GM18498 (cell line): ENCODE results near the gene DCTN5.
"Not testable (repeated sequence)": the region's sequence is repeated elsewhere in the genome, so short reads cannot be mapped to it uniquely, and the experiment has no call there.

ENCODE experiments used
- ATAC-seq: cut with Tn5 transposase; IDR thresholded peaks from one replicate; pipeline ENCODE4 v1.9.1; 2021; ENCODE audit warnings: mild to moderate bottlenecking, moderate library complexity; ENCODE audit not compliant: unreplicated experiment

Gene DCTN5

DNA sequence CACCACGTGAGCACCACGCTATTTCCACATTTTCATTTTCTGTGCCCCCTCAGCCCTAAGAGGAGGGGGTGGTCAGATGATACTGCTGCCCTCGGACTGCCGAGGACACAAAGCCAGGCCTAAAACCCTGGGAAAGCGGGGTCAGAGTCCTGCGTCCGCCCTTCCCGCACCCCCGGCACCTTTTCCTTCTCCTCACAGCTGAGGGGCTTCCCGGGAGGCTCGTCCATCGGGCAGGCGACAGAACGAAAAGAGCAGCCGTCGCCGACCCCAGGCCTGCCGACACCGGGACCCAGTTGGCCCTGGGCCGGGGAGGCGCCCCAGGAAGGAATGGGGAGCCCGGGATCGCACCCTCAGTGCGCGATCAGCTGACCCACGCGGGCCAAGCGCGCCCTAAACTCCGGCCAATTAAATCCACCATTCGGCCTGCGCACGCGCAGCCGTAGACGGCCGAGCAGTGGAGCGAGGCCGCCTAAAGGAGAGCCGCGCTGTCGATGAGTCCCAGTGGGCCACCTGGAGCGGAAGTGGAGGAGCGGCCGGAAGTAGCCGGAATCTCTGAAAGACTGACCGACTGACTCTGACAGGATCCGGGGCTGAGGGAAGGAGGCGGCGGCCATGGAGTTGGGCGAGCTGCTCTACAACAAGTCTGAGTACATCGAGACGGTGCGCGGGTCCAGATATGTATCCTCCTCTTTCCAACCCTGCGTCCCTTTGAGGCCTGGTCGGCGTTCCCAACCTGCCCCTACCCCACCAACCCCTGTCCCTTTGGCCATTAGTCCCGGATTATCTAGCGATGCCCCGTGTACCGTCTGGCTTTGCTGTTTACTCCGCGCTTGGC, at the start of gene DCTN5, which contains the start of gene PALB2:
Gene DCTN5 (plus strand): TSS at position 536 of the 835 bp plus-strand sequence. CDS start 77 bp downstream, at position 613.
Gene PALB2 (minus strand): TSS at position 380 of the 835 bp plus-strand sequence. CDS start 153 bp downstream, at position 227.
- peak; percentile 94 for ATAC-seq

DNA sequence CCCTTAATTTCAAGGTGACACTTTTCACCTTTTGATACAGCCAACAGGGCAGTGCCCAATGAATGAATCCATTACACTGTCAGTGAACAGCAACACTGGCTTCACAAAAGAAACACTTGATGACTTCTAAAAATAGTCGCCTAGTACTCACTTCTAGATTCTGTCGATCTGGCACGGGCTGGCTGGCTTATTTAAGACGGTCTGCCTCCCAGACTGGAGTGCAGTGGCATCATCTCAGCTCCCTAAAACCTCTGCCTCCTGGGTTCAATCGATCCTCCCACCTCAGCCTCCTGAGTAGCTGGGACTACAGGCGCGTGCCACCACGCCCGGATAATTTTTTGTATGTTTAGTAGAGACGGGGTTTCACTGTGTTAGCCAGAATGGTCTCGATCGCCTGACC, 47.1 kb upstream of the DCTN5 start:
- ATAC-seq: no peak

- ATAC-seq: no peak
Measured at GRCh38 chr16:23595246-23595950, 45.9 kb upstream of the DCTN5 start.

DNA sequence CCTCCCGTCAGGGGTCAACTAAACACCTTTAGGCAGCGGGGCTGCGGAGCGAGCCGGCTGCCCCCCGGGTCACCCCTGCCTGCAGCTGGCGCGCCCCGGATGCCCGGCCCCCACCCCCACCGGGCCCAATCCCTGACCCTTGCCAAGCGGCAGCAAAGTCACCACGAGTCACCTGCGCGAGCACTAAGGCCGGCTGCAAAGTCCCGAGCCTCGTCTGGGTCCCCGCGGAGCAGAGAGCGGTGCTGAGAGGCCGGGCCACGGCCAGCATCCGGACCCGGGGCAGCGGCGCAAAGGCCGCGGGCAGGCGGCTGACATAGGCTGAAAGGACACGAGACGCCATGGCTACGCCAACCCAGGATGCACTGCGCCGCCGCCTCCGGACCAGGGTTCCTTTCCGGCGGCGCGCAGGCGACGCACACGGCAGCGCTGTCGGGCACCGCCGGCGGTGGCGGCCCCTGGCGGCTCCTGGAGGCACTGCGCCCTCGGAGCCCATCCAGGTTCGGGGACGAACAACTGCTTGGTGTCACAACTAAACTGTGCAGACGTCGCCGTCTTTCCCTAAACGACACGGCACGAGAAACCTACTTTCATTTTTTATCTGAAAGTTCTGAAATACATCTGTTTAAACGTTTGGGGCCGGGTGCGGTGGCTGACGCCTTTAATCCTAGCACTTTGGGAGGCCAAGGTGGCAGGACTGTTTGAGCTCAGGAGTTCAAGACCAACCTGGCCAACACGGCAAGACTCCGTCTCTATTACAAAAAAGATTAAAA, 45.1 kb upstream of the DCTN5 start, which contains the start of gene NDUFAB1:
Gene NDUFAB1 (minus strand): TSS at position 366 of the 770 bp plus-strand sequence. CDS start 26 bp downstream, at position 340.
- ATAC-seq: peak; percentile 96

GRCh38 chr16:23597003-23597756, 44.1 kb upstream of the DCTN5 start:
- ATAC-seq: no peak

- no peak for ATAC-seq
Measured at GRCh38 chr16:23607726-23608125, 33.5 kb upstream of the DCTN5 start.

GRCh38 chr16:23608194-23608593, 33.1 kb upstream of the DCTN5 start:
- no peak for ATAC-seq

DNA sequence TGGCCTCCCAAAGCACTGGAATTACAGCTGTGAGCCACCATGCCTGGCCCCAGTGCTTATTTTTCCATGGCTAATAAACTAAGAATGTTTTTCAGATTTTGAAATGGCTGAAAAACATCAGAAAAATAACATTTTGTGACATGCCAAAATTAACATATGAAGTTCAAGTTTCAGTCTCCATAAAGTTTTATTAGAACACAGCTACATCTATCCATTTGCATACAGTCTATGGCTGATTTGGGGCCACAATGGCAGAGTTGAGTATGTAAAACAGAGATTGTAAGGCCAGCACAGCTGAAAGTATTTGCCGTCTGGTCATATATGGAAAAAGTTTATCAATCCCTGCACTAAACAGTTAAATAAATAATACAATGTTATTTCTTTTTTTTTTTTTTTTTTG, 31.3 kb upstream of the DCTN5 start:
- ATAC-seq: no peak

GRCh38 chr16:23610905-23611304, 30.4 kb upstream of the DCTN5 start:
- ATAC-seq: not testable (repeated sequence)

- no peak for ATAC-seq
Measured at GRCh38 chr16:23611936-23612335, 29.3 kb upstream of the DCTN5 start.

GRCh38 chr16:23615805-23616204, 25.5 kb upstream of the DCTN5 start:
- ATAC-seq: no peak

DNA sequence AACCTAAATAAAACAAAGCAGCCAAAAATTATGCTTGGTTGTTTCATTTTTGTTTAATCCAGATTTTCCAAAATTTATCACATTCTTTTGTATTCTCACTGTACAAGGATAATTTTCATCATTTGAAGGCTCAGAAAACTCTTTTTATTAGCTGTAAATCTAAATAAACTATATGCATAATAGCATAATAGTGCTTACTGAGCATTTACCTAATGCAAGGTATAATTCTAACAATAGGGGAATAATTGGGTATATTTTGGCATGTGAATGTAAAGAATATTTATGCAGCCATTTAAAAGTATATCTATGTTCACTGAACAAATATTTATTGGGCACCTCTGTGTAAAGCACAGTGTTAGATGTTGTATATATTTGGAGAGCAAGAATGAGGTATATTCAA, 17.2 kb upstream of the DCTN5 start:
- no peak for ATAC-seq

DNA sequence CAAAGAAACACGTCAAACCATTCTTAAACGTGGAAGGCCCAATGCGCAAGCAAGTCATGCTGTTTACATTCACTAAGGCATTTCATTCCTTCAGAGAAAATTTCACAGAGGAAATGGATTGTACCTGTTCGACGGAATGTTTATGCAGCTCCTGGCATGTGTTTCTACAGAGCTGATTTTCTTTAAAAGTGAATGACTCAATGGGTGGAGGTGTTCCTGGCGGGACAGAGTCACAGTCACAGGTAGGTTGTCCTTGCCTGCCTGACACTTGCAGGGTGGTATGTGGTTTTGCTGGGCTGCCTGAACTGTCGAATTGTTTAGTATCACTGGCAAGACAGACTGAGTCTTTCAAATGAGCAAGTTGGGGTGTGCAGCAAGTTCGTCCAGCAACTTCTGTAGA, 11.8 kb upstream of the DCTN5 start:
- ATAC-seq: no peak

- ATAC-seq: not testable (repeated sequence)
Measured at GRCh38 chr16:23631874-23632273, 9.4 kb upstream of the DCTN5 start.

- no peak for ATAC-seq
Measured at GRCh38 chr16:23634461-23635036, 6.7 kb upstream of the DCTN5 start.

- ATAC-seq: no peak
Measured at GRCh38 chr16:23635958-23636357, 5.3 kb upstream of the DCTN5 start.

DNA sequence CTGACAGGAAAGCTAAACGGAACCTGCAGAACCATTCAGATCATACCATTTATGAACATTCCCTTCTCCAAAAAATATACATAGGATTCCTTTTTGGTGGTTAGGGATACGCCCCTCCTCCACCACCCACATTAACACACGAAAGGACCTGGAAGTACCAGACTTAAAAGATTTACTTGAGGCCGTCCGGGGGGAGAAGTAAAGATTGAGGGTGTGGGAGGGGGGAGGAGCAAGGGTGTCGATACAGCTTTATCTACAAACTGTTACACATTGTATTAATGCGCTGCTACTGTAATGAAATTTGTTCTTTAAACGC, 693 bp upstream of the DCTN5 start:
- no peak for ATAC-seq

GRCh38 chr16:23642246-23642774, 1.0 kb downstream of the DCTN5 start:
- no peak for ATAC-seq

DNA sequence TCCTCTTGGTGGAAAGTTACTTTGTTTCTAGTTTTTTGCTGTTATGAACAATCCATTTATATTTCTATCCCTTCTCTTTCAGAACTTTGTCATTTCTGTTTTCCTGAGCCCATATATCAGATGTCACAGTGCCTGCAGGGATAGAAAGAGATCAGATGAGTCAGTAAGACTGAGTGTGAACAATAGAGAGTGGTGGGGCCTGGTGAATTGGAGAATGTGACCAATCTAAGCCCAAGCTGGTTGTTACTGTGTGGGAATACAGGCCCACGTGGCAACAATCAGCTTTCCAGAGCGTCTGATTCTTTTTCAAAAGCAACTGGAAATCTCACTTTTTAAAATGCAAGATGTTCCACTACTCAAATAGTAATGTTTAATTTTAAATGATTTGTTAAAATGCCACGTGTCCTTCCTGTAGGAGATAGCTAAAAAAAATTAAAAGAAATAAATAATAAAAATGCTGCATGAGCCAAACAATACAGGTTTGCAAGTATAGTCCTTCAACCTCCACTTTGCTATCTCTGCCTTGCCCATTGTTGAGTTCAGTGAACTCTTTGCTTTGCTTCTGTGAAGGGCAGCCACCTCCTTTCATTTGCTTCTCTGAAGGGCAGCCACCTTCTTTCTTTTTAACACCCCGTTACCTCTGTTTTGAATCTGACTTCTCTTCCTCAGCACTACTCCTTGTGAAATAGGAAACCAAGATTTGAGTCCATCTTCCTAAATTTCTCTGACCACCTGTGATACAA, 9.6 kb downstream of the DCTN5 start:
- no peak for ATAC-seq
